ENCODE measurements around the gene SLC5A10.

SLC5A10 gene

DNA sequence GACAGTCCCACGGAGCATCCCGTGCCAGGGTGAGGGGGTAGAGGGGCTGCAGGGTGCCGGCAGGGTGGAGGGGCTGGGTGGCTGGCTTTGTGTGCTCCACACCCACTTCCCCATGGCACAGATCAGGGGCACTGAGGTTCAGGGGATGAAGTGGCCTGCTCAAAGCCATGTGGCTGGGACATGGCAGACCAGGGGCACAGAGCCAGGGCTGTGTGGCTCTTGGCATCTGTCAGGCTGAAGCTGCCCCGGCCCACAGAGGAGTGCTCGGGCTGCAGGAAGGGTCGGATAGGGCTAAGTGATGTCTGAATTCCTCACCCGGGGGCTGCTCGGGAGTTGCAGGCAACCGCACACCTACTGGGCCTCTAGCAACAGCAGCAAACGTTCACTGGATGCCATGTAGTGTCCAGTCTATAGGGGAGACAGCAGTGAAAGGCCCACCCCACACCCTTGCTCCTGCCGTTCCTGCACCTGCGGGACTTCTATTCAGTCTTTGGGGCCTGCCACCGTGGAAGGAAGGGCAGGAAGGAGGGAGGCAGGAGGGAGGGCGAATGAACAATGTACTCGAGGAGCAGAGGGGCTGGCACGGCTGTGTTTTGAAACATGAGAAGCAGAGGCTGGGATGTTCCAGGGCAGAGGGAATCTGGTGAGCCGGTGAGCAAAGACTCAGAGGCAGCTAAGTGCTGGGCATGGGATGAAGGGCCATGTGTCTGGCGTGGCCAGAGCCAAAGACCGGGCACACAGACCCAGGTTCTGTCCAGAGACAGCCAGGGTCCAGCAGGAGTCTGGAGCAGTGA, 15.1 kb downstream of the SLC5A10 start:
- DNase-seq, result no peak

DNA sequence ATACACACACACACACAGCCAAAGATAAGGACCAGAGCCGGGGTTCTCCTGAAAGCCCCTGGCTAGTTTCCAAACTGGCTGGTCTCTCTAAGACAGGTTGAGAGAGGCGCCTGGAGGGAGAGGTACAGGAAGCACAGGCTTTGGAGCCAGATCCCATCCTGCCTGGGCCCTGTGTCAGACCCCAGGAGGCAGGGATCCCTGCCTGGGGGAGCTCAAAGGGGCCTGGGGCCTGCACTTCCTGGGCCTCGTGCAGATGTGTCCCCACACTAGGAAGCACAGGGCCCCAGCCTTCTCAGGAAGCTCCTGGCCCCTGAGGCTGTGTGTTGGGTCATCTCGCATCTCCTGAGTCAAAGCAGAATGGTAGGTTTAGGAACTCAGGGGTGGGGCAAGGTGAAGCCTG, 16.0 kb downstream of the SLC5A10 start:
- no peak for DNase-seq

DNA sequence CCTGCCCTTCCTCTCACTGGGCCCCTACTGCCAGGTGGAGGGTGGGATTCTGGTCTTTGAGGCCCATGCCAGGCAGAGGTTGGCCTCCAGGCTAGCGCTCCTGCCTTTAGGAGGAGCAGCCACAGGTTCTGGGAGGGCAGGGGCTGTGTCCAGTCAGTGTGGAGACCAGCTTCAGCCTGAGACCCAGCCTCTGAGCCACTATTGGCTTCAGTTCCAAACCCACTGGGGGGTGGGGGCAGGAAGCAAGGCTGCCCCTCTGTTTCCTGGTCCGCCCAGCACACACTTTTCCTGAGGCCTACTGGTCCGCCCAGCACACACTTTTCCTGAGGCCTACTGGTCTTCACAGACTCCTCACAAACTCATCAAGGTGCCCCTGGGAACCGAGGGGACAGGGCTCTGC, 16.4 kb downstream of the SLC5A10 start:
- DNase-seq, result no peak

DNA sequence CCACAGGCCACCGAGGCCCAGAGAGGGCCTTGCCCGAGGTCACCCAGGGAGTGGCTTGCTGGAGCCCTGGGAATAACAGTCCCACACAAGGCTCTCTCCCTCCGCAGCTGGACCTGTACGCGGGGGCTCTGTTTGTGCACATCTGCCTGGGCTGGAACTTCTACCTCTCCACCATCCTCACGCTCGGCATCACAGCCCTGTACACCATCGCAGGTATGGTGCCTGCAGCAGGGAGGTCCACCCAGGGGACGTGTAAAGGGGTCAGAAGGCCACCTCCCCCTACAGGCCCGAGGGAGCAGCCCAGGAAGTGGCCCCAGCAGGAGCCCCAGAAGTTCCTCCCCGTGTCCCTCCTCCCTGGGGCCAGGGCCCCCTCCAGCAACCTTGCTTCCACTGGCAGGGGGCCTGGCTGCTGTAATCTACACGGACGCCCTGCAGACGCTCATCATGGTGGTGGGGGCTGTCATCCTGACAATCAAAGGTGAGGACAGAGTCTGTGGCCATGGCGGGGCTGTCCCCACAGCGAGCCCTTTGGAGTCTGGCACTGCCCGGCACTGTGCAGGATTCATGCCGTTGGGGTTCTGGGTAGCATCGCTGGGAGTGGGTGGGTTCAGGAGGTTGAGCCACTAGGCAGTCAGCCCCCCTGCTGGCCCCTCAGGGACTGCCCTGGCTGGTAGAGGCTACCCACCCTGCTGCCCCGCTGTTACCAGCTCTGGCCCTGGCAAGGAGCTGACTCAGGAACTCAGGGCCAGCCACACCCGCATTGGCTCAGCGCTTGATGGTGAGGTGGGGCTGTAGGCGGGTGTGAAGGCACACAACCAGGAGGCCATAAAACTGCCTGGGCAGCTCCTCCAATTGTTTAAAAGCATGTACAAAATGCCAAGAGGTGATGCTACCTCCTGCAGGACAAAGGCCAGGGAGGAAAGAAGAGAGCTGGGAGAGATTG, 17.3 kb downstream of the SLC5A10 start:
- DNase-seq, result no peak

DNA sequence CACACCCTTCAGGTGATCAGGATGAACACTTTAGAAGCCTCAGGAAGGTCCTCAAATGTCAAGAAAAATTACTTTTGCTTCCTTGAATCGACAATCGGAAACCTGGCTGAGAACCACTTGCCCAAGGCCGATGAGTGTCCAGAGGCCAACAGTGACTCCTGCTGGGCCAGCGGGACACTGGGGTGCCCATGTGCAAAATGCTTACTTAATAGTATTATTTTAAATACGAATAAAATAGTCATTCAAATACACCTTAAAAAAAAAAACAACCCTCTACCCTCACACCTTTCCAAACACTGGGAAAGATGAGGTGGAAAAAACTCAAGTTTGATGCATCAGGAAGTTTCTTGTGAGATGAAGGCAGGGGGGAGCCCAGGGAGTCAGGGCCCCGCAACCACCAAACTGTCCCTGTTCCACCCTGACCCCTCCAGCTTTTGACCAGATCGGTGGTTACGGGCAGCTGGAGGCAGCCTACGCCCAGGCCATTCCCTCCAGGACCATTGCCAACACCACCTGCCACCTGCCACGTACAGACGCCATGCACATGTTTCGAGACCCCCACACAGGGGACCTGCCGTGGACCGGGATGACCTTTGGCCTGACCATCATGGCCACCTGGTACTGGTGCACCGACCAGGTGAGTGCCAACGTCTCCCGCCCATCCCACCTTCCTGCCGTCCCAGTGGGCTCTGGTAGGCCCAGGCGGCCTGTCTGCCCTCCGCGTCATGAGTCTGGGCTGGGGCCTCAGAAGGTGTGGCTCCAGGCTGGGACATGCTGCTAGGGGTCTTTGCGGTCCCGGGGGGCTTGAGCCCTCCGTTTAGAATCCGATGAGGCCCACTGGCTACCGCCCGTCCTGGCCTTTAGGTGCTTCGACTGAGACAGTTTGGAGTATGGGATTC, 18.9 kb downstream of the SLC5A10 start:
- DNase-seq, result no peak

DNA sequence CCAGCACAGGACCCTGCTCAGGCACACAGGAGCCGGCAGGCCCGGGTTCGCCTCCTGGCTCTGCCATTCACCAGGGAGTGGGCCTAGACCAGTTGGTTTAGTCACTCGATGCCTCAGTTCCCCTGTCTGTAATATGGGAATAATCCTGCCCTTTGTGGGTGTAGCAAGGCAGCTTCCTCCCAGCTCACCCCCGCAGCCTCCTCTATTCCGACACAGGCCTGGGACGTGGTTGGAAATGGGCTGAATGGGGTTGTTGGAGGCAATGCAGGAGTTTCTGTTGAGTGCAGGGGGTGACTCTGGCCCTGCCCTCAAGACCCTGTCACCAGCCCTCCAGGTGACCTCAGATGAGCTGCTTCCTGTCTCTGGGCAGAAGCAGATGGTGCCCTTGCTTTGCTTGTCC, 19.8 kb downstream of the SLC5A10 start:
- DNase-seq, result no peak

DNA sequence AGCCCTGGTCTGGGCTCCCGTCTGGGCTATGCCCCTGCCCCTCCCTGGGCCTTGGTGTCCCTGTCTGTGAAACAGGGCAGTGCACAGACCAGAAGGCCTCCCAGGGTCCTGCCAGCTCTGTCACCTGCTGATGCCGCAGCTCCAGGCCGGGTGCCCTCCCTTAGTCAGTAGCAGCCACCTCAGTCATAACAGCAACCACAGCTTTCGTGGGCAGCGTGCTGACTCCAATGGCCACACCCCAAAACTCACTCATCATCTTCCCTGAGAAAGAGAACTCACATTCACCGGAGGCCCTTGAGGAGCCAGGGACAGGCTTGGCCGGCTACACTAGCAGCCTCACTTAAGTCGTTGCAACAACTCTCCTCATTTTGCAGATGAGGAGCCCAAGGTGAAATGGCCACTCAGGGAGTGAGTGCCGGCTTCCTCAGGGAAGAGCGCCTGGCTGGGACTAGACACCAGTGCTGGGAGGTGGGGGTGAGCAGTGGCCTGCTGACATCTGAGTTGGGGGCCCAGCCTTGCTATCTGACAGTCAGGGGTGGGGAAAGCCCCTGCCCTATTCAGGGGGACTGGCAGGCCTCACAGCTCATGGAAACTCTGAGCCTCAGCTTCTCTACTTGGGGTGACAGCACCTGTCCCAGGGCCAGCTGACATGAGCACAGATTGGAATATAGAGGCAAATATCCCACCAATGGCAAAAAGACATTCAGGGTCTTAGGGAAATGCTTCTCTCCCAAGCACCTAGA, 22.6 kb downstream of the SLC5A10 start:
- no peak for DNase-seq

DNA sequence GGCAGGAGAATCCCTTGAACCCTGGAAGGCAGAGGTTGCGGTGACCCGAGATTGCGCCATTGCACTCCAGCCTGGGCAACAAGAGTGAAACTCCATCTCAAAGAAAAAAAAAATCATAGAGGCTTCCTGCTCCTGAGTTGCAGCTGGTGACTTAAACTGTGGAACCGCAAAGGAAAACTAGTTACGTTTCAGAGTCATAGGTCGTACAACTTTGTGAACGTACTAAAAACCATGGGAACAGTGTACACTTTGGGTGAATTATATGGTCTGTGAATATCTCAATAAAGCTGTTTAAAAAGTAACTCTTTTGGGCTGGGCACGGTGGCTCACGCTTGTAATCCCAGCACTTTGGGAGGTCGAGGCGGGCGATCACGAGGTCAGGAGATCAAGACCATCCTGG, 23.6 kb downstream of the SLC5A10 start:
- no peak for DNase-seq

DNA sequence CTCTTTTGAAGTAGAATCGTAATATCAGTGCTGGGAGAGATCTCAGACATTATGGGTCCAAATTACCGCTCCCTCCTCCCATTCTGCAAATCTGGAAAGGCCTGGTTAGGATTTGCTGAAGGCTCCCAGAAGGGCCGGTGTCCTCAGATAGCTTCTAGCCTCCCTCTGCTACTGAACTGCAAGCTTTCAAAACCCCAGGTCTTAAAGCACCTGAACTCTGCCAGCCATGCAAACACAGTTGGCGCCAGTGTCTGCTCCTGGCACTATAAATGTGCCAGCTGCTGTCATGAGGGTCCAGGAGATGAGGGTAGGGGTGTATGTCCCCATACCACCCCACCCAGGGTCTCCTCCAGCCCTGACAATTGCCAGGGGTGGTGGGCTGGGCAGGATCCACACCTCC, 24.2 kb downstream of the SLC5A10 start:
- DNase-seq, result no peak

DNA sequence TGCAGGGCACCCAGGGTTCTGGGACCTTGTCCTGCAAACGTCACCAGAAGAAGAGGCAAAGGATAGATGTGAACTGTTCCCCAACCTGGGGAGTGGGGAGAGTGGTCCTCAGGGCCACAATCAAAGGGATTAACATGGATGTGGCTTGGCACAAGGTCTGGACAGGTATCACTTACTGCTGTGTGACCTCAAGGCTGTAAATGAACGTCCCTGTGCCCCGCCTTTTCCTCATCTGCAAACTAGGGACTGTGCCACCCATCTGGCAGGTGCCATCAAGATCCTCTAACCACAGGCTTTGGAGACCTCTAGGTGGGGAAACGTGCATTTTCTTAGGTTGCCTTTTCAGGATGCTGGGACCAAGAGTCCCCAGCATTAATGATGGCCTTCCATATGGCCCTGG, 25.1 kb downstream of the SLC5A10 start:
- no peak for DNase-seq

DNA sequence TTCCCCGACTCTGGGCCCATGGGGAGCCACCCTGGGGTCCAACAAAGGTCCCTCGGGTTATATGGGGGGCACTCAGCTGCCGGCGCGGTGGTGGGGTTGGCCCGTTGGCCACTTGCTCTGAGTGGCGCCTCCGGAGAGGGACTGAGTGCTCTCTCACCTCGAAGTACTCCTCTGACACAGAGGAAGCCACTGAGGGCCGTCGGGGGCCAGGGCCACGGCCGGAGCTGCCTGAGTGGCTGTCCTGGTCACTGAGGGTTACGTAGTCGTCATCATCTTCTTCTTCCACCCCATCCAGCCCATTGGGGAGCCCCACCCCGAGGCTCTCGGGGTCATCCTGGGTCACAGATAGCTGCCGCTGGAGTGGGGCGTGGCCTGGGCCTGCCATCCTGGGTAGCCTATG, 25.7 kb downstream of the SLC5A10 start:
- no peak for DNase-seq

DNA sequence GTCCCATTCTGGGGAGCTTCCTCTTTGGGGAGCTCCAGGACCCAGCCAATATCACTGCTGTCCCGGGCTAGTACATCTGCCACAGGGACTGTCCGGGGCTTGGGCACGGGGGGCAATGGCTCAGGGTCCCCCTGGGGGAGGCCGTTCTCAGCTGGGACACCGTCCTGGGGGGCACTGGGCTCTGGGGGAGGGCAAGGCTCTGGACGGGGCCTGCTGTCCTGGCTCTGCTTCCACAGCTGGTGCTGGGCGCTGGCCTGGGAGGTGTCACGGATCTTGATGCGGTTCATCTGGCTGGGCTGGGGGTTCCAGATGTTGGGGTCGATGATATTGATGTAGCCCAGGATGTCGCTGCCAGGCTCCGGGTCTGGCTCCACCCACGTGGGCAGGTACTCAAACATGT, 26.1 kb downstream of the SLC5A10 start:
- no peak for DNase-seq

DNA sequence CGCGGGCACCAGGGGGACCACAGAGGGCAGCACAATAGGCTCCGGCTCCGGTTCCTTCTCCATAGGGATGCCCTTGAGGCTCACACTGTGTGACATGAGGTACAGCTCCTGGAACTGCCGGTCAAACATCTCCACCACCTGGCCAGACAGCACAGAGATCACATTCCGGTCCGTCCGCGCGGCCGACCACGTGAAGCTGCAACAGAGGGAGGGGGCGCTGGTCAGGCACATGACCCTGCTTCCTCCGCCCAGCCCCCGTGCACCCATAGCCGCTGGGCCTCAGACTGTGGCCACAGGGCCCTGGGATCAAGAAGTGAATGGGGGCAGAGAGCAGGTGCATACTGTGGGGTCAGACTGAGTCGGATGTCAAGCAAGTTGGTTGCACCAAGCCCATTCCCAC, 26.7 kb downstream of the SLC5A10 start:
- no peak for DNase-seq

DNA sequence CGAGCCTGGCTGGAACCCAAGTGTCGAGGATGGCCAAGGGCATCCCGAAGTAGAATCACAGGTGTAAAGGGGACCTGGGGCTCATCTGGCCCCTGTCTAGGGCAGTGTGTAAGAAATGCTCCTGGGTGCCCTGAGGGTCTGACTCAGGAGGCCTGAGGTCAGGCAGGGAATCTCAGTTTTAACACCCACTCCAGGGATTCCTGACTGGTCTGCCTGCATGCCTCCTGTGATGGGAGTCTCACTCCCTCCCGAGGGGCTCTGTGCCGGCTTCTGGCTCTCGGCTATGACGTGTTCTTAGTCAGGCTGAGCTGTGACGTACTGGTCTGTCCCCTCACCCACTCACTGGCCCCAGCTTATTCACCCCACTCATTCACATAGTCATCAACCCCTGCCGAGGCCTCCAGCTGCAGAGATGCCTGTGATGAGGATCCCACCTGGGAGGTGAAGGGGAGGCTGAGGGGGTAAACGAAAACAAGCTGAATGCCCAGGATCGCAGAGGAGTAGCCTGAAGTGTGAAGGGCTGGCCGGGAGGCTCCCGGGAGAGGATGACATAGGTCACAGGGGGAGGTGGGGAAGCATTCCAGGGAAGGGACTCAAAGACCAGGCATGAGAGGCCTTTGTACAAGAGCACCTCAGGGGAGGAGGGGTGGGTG, 28.8 kb downstream of the SLC5A10 start:
- DNase-seq, result no peak

DNA sequence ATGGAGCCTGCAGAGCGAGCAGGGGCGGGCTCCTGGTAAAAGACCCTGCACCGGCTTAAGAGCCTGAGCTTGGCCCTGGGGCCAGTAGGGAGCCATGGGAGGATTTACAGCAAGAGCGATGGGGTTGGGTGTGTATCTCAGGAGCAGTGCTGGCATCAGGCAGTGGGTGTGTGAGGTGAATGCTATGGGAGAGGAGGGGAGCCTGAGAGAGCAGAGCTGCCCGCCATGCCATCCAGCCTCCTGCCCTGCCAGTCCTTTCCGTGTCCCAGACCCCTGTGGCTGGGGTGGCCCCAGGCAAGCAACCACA, 29.3 kb downstream of the SLC5A10 start:
- DNase-seq, result no peak

DNA sequence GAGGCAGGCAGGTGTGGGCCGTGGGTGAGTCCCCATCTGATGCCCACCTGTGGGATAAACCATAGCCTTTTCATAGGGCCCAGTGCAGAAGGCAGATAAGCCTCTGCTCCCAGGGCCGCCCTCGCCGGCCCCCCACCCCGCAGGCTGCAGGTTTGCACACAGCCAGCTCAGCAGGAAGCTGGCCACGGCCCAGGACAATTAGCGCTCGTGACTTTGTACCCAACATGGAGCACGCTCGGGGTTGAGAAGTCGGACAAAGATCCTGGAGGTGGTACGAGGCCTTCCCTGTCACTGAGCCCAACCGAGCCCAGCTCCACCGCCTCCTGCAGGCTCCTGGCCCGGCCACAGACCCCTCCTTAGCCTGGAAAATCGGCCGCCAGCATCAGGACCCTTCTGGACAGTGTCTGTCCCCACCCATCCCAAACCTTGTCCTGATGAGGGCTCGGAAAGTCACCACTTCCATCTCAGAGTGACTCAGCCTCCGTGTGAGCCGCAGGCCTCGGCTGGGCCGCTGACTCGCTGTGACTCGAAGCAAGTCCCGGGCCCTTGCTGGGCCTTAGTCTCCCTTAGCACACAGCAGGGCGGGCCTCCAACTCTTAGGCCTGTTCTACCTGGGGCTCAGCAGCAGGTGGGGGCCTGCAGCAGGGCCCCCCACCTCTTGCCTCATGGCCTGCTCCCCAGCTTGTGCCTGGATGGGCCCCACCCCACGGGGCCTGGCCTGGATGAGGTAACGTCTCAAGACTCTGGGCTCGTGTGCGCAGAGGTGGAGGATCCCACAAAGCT, 29.9 kb downstream of the SLC5A10 start:
- no peak for DNase-seq

DNA sequence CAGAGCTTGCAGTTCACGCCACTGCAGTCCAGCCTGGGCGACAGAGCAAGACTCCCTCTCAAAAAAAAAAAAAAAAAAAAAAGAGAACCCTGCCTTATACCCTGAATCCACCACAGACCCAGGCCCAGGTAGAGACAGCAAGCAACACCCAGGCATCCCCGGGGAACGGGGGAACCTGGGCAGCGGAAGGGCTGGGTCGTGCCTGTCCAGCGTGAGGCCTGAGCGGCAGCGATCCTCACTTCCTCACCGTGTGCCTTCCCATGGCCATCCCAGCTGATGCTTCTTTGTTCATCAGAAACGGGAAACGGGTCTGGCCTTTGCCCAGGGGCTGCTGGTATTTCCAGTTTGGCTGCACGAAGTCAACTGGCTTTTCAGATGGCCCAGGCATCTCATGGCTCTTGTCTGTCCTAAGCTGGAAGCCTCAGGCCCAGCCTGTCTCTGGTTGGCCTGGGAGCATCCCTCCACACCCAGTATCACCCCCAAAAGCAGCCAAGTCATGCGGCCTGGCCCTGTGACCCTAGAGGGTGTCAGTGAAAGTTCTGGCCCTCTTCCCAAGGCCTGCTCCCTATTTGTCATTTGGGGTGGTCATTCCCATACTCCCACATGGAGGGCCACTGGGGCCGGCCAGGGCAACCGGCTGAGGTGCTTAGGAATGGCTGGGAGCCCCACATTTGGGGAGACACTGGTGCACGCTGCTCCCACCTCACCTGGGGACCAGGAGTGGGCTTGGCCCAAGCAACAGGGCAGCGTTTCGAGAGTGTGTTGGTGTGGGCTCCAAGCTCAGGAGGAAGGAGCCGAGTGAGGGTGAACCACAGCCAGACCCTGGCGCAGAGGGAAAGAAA, 32.5 kb downstream of the SLC5A10 start:
- DNase-seq, result no peak

DNA sequence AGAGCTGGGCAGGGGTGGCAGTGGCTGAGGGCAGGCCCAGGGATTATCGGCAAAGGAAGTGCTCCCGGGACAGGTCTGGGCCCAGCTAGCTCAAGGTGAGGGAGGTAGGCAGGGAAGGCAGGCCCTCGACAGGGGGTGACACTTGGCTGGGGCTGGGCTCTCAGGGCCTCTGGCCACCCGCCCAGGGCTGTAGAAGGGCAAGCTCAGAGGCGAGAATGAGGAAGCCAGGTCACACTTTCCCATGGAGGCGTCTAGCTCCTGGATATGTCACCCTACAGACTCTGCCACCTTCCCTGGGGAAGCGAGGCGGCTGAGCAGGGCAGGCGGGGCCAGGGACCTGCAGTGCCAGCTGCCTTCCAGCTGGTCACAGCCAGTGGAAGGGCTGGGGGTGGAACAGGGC, 33.5 kb downstream of the SLC5A10 start:
- DNase-seq, result no peak

DNA sequence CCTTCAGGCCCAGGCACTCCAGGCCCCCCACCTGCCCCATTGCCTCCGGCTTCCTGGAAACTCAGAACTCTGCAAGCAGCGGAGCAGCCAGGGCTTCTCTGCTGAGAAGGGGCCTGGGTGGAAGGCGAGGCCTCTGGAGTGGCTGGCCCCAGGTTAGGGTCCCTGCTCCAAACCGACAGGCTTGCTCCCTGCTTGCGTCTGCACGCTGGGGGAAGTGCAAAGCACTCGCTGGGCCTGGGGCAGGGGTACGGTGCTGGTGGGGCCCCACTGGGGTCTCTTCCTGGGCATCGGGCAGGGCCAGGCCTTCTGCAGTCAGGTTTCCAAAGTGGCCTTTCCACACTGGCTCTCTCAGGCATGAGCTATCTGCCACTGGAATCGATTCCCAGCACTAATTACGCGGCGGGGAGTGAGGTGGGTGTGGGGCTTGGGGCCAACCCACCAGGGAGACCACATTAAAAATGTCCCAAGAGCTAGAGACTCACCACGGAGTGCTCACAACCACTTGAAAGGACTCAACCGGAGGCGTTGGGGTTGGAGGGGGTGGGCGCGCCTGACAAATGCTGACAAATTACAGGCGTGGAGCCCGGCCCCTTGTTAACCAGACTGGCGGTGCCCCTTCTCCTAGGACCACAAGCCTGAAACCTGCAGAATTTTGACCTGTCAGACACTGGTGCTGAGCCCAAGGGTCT, 34.7 kb downstream of the SLC5A10 start:
- DNase-seq, result no peak

DNA sequence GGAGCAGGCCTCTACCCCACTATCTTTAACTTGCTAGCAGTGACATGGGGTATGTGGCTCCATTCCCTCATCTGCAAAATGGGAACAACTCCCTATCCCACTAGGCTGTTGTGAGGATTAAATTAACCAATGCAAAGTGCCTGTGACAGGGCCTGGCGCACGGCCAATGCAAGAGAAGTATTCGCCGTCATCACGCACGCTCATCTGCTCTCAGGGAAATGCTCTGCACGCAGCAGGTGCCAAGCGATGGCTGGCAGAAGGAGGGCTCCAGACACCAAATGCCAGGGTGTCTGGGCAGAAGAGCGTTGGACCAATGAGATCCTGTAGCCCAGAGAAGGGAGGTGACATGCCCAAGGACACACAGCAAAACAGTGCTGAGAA, 35.3 kb downstream of the SLC5A10 start:
- DNase-seq, result no peak

Measured in SIG-M5 (cell line).